ENCODE results near the gene E4F1.
A peak's percentile ranks its signal among the peaks of the same experiment; 100 is the strongest.
"Not testable (repeated sequence)": the region's sequence is repeated elsewhere in the genome, so short reads cannot be mapped to it uniquely, and the experiment has no call there.

The E4F1 gene

GRCh38 chr16:2189252-2189893, 34.0 kb upstream of the E4F1 start:
- no peak for DNase-seq (ENCODE audit: low read depth)

- DNase-seq (ENCODE audit: low read depth), result no peak
These were observed 33.3 kb upstream of the E4F1 start for GRCh38 chr16:2190002-2190658.

GRCh38 chr16:2190659-2191445, 32.5 kb upstream of the E4F1 start:
- DNase-seq (ENCODE audit: low read depth), result no peak

GRCh38 chr16:2191446-2191706, 32.0 kb upstream of the E4F1 start:
- no peak for DNase-seq (ENCODE audit: low read depth)

GRCh38 chr16:2194166-2194834, 29.1 kb upstream of the E4F1 start:
- DNase-seq (ENCODE audit: low read depth), result no peak

- no peak for DNase-seq (ENCODE audit: low read depth)
These were observed 28.5 kb upstream of the E4F1 start for GRCh38 chr16:2194852-2195321.

- no peak for DNase-seq (ENCODE audit: low read depth)
These were observed 27.8 kb upstream of the E4F1 start for GRCh38 chr16:2195322-2196161.

- DNase-seq (ENCODE audit: low read depth), result no peak
These were observed 27.0 kb upstream of the E4F1 start, which contains the start of gene CASKIN1 for GRCh38 chr16:2196162-2196980. CASKIN1 (minus strand) TSS chr16:2196605; CDS start chr16:2196432, 173 bp downstream.

GRCh38 chr16:2196981-2197511, 26.3 kb upstream of the E4F1 start:
- DNase-seq (ENCODE audit: low read depth), result no peak

- DNase-seq (ENCODE audit: low read depth), result no peak
These were observed 25.6 kb upstream of the E4F1 start for GRCh38 chr16:2197765-2198164.

GRCh38 chr16:2198283-2198682, 25.1 kb upstream of the E4F1 start:
- DNase-seq (ENCODE audit: low read depth), result no peak

GRCh38 chr16:2199095-2199494, 24.3 kb upstream of the E4F1 start:
- no peak for DNase-seq (ENCODE audit: low read depth)

GRCh38 chr16:2199621-2200139, 23.7 kb upstream of the E4F1 start:
- DNase-seq (ENCODE audit: low read depth), result no peak

GRCh38 chr16:2200313-2200712, 23.1 kb upstream of the E4F1 start:
- no peak for DNase-seq (ENCODE audit: low read depth)

- not testable (repeated sequence) for DNase-seq (ENCODE audit: low read depth)
These were observed 20.2 kb upstream of the E4F1 start for GRCh38 chr16:2203119-2203688.

GRCh38 chr16:2204416-2205103, 18.8 kb upstream of the E4F1 start:
- DNase-seq (ENCODE audit: low read depth), result no peak

- peak; percentile 70 for DNase-seq (ENCODE audit: low read depth)
These were observed 18.1 kb upstream of the E4F1 start, which contains the start of gene MLST8 for GRCh38 chr16:2205104-2205966. MLST8 (plus strand) TSS chr16:2205454; CDS start chr16:2206086, 632 bp downstream.

GRCh38 chr16:2205967-2206313, 17.5 kb upstream of the E4F1 start:
- no peak for DNase-seq (ENCODE audit: low read depth)

Data from CMK (cell line).